OCI-M1 (cell line): ENCODE data around the gene GRIA4.

Source experiments
- DNase-seq: peaks from one replicate; lab custom pipeline; 2025; lab: John Stamatoyannopoulos, UW

The GRIA4 gene

DNA sequence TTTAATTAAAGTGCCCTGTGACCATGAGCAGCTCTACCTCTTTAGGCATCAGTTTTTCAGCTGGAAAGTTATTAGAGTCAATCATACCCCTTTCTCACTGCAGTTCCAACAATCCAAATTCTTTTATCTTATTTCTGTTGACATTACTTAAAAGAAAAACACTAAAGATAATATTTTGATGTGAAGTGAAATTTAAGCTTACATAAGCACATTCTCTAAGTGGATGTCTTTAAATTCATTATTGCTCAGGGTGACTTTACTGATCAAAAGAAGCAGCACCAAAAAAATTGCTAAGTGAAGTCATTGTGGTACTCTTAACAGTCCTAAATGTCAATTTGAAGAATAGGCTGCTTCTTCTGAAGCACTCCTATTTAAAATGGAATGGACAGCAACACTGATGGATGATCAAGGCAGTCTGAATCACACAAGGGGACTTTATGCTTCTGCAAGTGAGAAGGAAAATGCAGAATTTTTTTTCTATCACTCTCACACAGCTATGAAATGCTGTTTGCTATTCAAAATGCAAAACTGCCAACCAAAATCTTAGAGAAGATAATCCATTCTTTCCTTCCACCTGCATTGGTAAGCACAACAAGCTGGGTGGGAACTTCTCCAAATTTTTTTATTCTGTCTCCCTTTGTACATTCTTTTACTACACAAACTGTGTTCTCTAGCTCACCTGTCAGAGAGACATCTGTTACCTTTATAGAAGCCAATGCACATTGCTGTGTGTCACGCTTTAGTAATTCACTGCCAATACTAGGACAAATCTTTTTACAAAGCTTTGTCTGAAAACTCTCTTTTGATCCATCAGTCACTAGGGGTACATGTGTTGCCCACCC is 179.9 kb downstream of the GRIA4 start:
- no peak for DNase-seq

DNA sequence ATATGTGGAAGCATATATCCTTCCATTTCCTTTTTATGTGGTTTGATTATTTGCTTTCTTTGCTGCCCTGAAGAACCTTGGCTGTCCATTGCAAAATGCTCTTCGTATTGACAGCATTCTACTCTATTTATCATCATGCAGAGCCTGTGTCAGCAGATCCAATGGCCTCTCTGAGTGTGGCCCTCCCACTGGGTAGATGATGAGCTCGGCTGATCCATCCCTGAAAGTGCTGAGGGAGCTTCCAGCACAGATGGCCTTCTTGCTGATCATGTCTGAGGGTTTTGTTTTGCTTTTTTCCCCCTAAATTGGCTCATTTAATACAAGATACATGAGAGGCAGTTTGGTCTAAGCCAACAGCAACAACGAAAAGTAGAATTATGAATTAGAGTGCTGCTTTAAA is 181.0 kb downstream of the GRIA4 start:
- no peak for DNase-seq

DNA sequence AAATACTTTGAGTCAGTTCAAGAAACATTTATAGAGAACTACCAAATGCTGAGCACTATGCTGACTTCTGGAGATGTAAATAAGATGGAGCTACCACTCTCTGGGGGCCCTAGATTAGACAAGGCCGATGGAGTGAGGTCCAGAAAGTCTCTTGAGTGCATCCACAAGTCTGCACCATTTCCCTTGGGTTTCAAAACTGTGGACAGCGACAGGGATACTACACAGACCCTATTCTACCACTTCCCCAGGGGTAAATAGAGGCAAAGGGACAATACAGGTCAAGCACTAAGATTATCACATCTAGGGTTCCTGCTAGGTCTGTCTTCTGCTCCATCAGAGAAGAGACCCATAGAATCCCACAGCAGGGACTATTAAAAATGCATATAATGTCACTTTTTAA is 183.2 kb downstream of the GRIA4 start:
- DNase-seq: no peak

DNA sequence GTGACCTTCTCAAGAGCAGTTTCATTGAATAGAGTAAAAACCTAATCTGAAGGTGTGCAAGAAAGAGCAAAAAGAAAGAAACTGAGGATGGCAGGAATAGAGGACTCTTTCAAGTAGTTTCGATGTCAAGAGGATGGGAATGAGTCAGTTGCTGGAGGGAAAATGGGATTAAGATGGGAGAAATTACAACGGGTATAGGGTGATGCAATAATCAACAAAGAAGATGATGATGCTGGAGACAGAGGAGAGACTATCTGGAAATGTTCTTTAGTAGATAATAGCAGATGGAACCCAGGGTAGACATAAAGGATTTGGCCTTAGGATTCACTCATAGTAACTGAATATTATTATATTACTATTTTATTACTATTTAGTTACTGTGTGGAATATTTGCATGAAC is 189.4 kb downstream of the GRIA4 start:
- no peak for DNase-seq

DNA sequence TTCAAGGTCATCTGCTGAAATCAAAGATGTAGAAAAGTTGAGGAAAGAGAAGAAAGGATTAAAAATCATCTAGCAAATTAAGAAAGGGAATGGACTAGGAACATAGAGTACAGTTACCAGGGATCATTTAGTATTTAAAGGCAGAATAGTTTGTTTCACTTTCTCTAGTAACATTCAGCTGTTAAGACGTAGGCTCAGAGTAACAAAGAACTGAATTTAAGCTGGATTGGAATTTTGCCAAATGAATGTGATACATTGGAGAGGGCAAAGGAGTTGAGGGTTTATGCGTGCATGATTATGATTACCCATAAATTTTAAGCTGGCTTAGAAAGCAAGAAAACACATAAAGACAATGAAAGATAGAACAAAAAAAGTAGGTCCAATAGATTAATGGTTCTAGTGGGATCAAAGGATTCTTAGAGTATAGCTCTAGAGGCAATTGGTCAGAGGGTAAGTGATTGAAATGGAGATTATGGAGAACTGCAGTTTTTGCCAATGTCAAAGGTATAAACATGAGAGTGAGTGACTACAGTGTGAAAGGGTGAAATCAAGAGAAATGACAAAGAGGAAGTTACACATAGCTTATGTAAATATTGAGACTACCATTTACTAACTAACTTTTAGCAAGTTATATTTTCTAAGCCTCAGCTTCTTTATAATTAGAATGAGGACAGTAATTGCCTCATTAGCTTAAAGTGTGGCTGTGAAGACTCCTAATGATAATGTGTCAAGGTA is 190.0 kb downstream of the GRIA4 start:
- DNase-seq: no peak

DNA sequence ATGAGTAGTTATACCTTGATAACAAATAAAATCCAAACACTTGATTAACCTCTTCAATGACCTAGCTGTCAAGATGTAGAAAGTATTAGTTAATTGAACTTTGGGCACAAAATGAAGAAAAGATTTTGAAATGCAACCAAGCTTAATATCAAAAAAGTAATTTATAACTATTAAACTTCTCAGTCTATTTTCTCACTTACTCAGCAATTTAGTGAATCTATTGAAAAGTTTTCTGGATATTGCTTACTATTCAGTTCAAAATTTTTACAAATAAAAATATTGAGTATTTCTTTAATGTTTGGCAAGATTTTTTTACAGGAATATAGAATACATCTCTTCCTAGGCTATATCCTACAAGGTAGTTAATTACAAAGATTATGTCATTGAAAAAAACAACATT is 192.5 kb downstream of the GRIA4 start:
- no peak for DNase-seq

DNA sequence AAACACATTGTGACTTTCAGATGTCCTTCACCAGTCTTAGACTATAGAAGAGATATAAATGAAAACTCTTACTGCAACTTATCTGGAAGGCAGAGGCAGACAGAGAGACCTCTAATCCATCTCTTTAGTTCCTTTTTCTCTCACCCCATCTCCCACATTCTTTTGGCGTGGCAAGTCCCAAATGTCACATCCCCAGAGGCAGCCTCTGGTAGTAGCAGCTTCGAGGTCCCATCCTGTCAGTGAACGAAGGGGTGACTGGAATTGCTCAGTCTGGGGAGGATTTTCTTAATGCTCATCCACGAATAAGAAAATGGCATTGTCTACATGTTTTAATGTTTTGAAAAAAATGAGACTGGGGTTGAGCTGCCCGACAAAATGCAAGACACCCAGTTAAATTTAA is 201.4 kb downstream of the GRIA4 start:
- DNase-seq: no peak

DNA sequence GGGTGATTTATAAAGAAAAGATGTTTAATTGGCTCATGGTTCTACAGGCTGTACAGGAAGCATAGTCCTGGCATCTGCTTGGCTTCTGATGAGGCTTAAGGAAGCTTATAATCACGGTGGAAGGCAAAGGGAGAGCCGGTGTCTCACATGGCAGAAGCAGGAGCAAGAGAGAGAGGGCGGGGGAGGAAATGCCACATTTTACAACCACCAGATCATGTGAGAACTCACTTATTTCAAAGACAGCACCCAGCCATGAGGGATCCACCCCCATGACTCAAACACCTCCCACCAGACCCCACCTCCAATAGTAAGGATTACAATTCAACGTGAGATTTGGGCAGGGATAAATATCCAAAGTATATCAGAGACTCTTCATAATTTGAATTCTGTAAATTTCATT is 211.5 kb downstream of the GRIA4 start:
- DNase-seq: no peak

DNA sequence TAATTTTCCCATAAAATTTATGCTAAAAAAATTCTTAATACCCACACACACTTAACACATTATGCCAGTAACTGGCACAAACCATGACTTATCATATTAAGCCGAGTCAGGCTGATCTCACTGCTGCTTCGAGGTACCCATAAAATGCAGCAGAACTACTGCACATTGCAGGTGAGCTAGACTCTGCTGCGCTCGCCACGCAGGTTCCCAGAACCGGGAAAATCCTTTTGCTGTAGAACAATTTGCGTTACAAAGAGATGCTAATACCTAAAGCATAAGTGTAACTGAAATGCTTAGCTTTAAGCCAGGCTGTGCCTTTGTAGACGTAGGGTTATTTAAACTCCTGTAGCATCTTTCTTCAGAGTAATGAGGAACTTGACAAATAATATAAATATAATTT is 211.9 kb downstream of the GRIA4 start:
- no peak for DNase-seq

DNA sequence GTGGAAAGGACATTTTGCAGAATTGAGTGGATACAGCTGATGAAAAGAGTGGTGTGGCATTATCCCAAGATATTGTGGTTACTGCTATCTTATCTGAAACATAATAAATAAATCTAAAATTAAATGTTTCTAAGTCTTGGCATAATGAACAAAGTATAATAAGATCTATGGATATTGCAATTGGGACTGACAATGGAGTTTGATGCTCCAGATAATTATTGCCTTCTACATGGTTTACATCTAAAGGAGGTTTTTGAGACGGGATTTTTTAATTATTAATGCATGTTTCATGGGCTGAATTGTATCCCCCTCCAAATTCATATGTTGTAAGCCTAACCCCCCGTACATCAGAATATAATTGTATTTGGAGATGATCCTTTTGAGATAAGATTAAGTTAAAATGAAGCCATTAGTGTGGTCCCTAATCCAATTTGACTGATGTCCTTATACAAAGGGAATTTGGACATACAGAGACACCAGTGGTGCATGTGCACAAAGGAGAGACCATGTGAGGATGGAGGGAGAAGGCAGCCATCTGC is 213.7 kb downstream of the GRIA4 start:
- no peak for DNase-seq

DNA sequence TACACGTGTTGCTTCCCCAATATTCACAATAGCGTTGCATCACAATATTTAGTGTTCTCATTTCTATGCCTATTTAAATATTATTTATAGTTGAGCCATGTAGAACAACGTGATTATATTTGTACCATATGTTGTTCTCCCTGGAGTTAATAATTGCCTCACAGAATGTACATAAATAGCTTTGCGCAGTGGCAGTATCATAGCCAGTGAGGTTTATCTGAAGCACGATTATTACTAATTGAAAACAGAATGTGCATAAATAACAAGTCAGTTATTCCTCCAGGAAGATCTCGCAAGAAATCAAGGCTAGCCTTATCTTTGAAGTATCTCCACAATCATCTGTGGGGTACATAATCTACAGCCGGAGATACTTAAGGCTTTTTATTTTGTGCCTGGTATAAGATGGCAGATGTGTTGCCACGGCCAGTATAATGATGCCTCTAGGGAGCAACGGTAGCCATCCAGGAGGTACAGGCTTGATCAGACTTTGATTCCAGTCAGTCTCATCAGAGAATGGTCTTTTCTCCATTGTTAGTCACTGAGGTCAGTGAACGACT is 214.7 kb downstream of the GRIA4 start:
- DNase-seq: no peak

DNA sequence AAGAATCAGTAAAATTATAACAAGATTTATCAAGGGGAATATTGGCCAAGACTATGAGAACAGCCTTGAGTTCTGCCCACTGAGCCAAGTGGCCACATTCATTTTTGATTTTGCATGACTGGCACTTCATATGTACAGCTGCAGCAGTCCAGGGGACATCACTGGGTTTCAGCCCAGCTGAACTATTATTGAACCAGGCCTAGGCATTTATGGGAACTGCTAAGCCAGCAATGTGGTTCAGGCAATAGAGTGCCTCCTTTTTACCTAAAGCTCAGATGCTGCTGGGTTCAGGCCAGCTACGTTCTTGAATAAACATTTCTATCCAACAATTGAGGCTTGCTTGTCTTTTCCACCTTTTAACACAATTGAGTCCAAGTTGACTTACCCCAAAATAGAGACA is 215.3 kb downstream of the GRIA4 start:
- no peak for DNase-seq

DNA sequence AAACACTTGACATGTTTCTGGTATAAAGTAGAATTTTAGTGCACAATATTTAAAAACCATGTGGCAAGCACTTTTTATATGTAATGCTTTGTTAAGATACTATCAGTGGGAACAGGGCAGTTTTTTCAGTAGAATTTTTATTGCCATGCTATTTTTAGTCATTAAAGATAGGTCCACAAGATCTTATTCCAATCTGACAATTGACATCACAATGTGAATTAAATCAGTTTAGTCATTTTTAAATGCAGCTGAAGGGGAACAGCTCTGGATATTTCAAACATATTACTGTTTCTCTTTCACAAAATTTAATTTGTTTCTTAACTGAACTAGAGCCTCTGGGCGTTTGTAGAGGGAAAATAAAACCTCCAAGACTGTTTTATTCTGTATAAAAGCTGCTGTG is 218.0 kb downstream of the GRIA4 start:
- DNase-seq: no peak

DNA sequence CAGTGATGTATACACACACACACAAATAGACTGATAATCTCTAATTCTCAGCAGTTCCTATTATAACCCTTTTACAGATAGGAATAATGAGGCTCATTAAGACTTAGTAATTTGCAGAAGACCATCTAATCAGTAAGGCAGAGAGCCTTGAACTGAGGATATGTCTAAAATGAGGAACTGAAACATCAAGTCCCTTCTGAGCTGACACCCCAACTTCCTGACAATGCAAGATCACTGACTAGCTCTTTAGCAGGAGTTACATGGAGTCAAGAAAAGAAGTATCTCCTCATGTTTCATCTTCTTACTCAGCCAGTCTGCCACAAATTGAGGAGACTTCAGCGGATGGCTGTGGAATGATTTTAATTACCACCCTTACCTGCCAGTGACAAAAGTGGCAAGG is 219.2 kb downstream of the GRIA4 start:
- DNase-seq: no peak

DNA sequence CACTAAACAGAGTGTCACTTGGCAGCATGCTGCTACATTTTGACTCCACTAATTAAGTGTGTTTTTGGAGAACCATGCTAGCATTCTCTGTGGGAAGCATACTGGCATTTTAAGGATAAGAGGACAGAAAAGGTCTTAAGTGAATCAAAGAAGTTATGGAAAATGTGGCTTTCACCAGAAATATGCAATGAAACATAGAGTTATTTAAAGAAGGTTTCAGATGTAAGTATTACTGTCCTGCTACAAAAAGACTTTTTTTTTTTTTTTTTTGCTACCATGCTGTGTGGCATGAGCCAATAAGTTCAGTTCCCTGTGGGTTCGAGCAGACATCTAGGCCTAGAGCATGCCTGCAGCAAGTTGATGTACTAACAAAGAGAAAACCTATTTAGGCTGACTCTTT is 224.6 kb downstream of the GRIA4 start:
- DNase-seq: no peak

DNA sequence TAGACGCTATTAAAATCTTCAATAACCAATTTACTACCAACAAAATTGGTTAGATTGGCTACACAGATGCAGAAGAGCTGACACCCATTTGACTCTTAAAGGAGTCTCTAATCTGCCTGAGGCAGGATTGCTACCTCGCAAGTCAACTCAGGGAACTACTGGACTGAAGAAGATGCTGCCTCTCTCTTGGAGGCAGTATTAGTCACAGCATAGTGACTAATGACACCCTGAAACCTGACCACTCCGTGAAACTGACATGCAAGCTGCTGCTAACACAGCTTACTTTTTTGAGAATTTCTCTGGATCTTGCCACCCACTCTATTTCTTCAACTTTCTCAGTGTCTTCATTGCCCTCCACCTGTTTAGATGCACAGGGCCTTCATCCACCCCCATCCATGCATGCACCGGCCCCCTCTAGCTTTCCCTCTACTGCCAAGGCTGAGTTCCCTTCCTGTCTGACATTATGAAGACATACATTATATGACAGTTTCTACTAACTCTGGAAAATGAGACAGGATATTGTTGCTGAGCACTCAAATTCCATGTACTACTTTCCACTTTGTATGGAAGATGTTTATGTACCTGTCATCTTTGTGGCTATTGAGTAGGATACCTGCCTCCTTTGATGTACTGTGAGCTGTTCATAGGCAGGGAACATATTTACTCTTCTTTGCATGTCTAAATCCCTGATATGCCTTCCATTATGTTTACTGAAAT is 229.0 kb downstream of the GRIA4 start:
- DNase-seq: no peak

DNA sequence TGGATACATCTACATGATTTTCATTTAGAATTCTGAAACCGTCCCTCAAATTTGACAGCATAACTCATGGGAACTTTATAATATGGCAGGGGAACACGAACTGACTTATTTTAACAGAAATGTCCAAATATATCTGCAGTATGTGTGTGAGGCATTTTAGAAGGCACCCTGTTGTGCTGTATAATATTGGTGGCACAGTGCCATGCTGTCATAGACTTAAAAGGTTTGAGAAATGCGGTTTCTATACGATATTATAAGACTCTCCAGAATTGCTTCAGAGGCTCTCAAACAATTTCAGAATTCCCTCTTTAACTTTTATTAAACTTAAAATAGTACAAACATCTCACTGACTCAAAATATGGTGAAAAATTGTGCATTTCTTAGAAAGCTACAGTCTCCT is 230.5 kb downstream of the GRIA4 start:
- no peak for DNase-seq

DNA sequence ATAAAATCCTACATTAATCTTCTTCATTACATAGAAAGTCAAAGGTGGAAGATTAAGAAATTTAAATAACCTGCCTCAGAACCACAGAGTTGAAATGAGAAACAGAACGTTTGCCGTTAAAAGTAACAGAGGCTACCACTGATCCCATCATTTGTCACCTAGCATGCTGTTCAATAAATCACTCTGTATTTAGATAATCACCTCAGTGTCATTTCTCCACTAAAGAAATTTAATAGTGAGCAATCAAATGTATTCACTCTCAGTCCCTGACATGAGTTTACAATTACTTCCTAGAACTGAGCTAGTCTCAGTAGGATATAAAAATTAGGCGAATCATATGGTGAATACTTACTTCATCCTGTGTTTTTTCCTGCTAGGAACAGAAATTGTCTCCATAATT is 242.5 kb downstream of the GRIA4 start:
- no peak for DNase-seq

DNA sequence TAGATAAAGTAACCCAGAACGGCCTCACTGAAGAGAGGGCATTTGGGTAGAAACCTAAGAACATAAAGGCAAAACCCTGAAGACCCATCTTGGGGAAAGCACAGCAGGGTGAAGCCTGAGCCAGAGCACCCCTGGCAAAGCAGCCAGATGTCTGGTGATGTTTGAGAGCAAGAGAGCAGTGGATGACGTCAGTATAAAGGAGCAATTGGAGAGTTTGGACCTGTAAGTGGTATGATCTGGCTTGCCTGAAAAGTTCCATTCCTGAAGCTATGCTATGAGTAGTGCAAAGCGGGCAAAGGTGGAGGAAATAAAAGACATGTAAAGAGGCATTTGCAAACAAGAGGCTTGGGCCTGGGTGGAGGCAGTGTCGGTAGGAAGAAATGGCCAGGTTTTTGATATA is 244.4 kb downstream of the GRIA4 start:
- DNase-seq: no peak

DNA sequence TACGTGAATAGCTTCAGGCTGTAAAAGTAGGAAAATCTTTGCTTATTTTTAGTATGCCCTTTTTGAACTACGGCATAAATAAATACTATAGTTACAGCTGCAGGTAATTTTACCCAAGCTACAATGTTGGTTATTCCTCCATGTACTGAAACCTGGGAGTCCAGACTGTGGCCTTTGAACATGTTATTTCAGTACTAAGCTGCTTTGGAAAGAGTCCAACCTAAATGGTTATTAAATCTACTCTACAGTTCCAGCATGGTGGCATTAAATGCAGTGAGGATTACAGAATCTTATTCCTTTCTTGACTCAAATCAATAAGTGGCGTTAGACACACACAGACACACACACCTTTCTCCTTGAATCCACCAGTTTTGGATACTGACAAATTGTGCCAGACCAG is 247.1 kb downstream of the GRIA4 start:
- no peak for DNase-seq

DNA sequence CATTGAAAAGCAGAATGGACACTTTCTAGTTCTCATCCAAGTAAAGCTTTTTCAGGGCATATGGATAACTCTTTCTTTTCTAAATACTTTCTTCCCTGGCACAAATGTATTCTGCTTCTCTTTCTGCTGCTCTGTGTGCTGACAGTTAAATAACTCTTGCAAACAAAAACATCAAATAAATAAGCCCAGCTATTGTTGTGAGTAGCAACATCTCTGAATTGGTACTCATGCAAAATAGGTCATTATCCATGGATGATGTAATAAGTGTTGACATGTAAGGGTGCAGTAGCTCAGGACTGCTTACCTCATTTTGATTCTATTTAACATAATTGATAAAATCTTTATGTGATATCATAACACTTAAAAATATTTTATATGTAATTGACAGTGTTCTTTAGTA is 247.9 kb downstream of the GRIA4 start:
- no peak for DNase-seq

DNA sequence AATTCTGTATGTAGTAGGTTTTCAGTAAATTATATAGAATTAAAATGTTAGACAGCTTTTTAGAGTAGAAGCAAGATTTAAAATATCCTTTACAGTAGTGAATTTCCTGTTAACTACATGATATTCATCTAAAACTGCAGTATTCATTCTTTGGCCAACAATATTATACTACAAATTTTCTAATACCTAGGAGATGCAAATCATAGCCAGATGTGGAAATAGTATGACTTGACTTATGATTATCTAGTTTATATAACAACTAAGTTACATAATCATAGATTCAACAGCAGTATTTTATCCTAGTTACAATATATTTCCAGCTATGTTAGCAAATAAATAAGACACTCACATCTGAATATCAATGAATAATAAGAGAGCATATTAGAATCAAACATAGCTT is 249.0 kb downstream of the GRIA4 start:
- DNase-seq: no peak
